C4-2B (cell line): ENCODE results near the gene NRG2.

Source experiments
- H3K27ac ChIP-seq: fragments of 450-650 bp; 2 replicates; pipeline ENCODE4 v1.5.1; 2017
- CTCF ChIP-seq: fragments of 450-650 bp; conservative IDR thresholded peaks from 2 replicates; pipeline ENCODE4 v1.5.1; 2017; ENCODE audit warnings: mild to moderate bottlenecking
- ZFX ChIP-seq: fragments of 450-650 bp; IDR thresholded peaks from 2 replicates; pipeline ENCODE4 v1.6.1; 2017

NRG2 gene

DNA sequence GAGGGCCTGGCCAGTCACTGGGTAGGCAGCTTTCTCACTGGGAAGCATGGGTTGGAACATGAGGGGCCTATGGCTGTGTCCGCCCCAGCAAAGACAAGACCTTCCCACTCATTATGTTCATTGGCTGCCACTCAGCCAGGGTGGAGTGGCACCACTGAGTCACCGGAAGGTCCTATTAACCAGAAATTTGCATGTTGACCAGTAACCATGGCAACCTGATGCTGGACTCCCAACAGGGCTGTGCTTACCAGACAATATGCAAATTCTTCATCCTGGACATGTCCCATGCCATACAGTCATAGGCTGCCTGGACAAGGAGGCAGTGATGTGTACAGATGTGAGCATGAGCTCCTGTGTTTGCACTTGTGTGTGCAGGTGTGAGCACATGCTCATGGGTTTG is 180.8 kb downstream of the NRG2 start:
- TF ChIP-seq ZFX (0 out of 2 replicates have a peak, but pooled peaks have one; percentile 14), CTCF (no peak)
- no peak overlapping the region for H3K27ac ChIP-seq

DNA sequence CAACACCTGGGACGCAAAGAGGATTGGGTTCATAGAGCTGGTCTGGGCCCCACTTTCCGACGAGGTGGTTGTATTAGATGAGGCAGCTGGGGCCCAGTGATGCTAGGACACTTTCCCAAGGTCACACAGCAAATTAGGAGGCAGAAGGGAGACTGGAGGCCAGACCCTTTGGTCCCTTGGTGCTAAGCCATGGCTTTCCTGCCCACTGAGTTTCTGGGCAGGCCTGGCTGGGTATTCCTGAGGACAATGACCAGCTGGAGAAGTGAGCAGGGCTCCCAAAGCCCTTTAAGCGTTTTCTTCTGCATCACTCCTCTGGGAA is 181.3 kb downstream of the NRG2 start:
- H3K27ac ChIP-seq, result no peak overlapping the region
- TF ChIP-seq CTCF (no peak), ZFX (no peak)

DNA sequence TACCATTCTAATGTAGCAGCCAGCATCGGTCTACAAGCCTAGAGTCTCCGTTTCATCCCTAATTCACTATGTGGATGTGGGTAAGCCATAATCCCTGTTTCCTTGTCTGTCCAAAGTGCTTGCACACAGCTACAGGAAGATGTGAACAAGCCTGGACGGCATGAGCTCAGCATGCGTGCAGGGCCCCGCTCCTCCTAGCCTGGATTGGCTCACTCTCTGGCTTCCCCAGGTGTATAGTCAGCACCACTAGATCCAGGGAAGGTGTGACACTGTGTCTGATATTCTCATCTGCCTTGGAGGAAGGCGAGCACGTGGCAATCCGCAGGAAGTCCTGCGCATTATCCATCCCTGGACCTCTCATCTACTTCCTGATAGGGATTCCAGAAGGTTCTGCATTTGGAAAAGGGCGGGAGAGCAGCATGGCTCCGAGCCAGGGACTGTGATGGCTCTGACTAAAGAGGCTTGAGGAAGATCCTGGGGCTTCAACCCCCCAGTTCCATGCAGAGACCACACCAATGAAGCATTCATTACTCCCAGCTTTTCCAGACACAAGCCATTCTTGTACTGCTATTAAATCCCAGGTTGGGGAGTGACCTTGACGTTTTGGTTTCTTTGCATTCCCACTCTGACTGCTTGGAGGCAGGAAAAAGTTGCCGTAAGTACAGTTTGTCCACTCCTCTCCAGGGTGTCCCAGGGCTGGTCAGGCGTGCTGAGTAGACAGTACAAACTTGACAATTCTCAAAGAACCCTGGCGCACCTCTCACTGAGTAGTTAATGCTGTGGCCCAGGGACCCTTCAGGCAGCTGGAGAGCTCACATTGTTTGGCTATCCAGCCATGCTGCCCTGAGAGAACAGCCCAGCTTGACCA is 181.8 kb downstream of the NRG2 start:
- TF ChIP-seq CTCF (no peak), ZFX (no peak)
- H3K27ac ChIP-seq, result no peak overlapping the region

DNA sequence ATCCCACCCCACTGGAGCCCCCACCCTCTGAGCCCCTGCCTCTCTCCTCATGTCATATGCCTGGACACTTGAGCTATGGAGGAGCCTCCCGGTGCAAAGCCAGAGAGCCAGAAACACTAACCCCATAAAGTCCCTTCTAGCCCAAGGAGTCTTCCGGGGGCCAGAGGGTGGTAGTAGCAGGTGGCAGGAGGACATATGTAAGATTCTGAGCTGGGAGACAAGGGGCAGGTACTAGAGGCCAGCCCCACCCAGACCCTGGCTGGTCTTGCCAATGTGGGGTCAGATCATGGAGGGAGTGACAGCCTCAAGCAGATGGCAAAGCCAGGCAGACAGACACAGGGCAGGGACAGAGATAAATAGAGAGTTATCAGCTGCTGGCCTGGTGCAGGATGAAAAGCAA is 184.1 kb downstream of the NRG2 start:
- H3K27ac ChIP-seq, result no peak overlapping the region
- TF ChIP-seq CTCF (no peak), ZFX (no peak)

DNA sequence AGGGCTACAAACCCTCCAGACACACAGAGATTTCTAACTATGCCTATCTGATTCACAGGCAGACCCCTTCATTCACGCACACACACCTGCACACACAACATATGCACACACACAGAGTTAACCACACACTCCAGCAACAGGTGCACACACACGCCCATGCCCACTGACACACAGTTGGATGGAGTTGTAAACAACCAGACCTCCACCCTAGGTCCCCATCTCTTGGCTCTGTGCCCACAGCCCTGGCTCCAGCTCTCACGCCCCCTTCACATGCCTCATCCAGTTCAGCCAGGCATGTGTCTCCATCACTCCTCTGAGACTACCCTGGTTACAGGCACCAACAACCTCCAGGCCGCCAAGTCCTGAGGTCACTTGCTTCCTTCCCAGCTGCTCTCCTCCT is 186.4 kb downstream of the NRG2 start:
- H3K27ac ChIP-seq, result no peak overlapping the region
- TF ChIP-seq CTCF (no peak), ZFX (no peak)

DNA sequence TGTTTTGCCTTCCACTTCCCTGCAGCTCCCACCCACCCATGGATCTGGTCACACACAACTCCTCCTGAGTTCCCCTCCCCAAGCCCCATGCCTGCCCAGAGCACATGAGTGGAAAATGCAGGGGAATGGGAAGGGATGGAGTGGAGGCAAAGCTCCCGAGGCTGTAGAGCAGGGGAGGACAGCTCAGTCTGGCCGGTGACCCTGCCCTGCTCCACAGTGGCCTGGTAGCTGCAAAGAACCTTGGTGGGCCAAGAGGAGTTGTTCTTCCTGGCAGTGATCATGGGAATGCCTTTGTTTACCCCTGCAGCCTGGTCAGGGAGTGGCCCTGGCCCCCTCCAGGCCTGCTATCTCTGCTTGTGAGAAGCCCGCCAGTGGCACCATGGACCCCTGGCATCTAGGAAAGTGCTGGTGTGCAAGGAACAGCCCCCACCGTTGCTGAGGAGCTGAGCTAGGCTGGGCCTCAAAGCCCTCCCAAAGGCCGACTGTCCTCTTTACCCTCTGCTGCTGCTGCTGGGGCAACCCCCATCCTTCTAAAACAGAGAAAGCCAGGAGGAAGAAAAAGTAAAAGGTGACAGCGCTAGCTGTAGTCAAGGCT is 187.1 kb downstream of the NRG2 start:
- TF ChIP-seq CTCF, result no peak
- TF ChIP-seq ZFX, result no peak
- H3K27ac ChIP-seq, result no peak overlapping the region

DNA sequence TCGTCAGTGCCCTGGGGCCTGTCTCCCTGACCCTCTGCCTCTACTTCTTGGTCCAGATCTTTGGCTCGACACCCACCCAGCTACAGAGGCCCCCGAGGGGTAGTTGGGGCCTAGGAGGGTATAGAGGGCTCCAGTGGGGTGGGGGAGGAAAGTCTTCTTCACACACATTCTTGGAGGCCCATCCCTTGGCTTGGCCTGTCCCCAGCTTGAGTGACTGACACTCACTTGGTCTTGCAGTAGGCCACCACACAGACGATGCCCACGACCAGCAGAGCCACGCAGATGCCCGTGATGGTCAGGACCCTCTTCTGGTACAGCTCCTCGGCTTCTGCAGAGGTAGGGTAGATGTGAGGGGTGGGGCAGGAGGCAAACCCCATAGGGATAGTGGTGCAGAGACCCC is 187.6 kb downstream of the NRG2 start:
- no peak overlapping the region for H3K27ac ChIP-seq
- no peak for TF ChIP-seq ZFX
- no peak for TF ChIP-seq CTCF
